H1 (cell line): ENCODE results near the gene CELSR1.

ENCODE experiments used
- ASH2L ChIP-seq: fragments of 200-600, 300-600 bp; sonication (generic); IDR thresholded peaks from one replicate; pipeline ENCODE4 v1.7.1; 2017; ENCODE audit warnings: low read length
- CEBPB ChIP-seq: IDR thresholded peaks from 2 replicates; pipeline ENCODE4 v1.6.1; 2012; ENCODE audit warnings: low read depth, low read length
- EP300 ChIP-seq, 2 experiments: IDR thresholded peaks; 1 replicate in 1 of 2; 2 replicates in 1 of 2; pipeline ENCODE4 v1.6.1; 2011 to 2012; ENCODE audit warnings: low read depth in 2 of 2, low read length in 2 of 2, mild to moderate bottlenecking in 2 of 2, borderline replicate concordance in 1 of 2, inconsistent platforms in 1 of 2, moderate library complexity in 1 of 2
- EZH2 ChIP-seq: fragments of 200-600 bp; sonication (generic); IDR thresholded peaks from 2 replicates; pipeline ENCODE4 v1.7.1; 2012; ENCODE audit warnings: low read depth, mild to moderate bottlenecking, moderate library complexity, low read length, inconsistent platforms; ENCODE audit not compliant: severe bottlenecking
- POLR2A ChIP-seq, 2 experiments: IDR thresholded peaks; 1 replicate in 1 of 2; 2 replicates in 1 of 2; pipeline ENCODE4 v1.6.1; 2011; ENCODE audit warnings: low read depth in 2 of 2, low read length in 2 of 2, mild to moderate bottlenecking in 2 of 2; ENCODE audit errors: control extremely low read depth in 1 of 2
- SIRT6 ChIP-seq: IDR thresholded peaks from one replicate; pipeline ENCODE4 v1.7.1; 2012; ENCODE audit warnings: low read length, inconsistent platforms
- SP2 ChIP-seq: IDR thresholded peaks from 2 replicates; pipeline ENCODE4 v1.6.1; 2012; ENCODE audit warnings: mild to moderate bottlenecking, low read length, inconsistent platforms
- TF ChIP-seq, protein P1 (sequence below): IDR thresholded peaks from 2 replicates; pipeline ENCODE4 v1.6.1; 2012; ENCODE audit warnings: inconsistent platforms
- TF ChIP-seq, protein P2 (sequence below): IDR thresholded peaks from 2 replicates; pipeline ENCODE4 v1.6.1; 2011; ENCODE audit warnings: low read length, improper control_type of control experiment
- TF ChIP-seq, protein P3 (sequence below): IDR thresholded peaks from 2 replicates; pipeline ENCODE4 v1.6.1; 2011; ENCODE audit warnings: low read depth, mild to moderate bottlenecking, low read length; ENCODE audit not compliant: insufficient read depth

DNA sequence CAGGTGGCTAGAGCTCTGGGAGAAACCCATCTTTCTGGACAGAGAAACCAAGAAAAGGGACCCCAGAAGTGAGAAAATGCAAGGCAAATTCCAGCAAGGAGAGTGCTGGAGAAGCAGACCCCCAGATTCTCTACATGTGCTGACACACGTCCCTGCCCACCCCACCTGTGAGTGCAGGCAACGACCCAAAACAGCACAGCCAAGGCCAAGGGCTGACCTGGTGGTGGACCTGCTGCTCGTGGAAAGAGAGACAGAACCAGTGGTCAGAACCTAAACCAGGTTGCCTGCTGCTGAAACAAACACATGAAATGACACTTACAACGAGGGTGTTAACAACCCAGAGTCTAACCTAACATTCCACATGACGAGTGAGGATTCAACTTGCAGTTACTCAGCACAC, 177.3 kb downstream of the CELSR1 start:
- TF ChIP-seq, protein P1, sequence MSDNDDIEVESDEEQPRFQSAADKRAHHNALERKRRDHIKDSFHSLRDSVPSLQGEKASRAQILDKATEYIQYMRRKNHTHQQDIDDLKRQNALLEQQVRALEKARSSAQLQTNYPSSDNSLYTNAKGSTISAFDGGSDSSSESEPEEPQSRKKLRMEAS, result no peak
- TF ChIP-seq EZH2 (no peak), CEBPB (no peak), SP2 (no peak), SIRT6 (no peak), ASH2L (no peak), EP300 (IDR thresholded peaks at IDR 0.05; ENCODE audit: borderline replicate concordance in 1 of 2, low read depth in 2 of 2, low read length in 2 of 2) (no peak), POLR2A (IDR thresholded peaks at IDR 0.05; ENCODE audit: control extremely low read depth in 1 of 2, low read depth in 2 of 2, low read length in 2 of 2) (no peak)
- TF ChIP-seq, protein P2, sequence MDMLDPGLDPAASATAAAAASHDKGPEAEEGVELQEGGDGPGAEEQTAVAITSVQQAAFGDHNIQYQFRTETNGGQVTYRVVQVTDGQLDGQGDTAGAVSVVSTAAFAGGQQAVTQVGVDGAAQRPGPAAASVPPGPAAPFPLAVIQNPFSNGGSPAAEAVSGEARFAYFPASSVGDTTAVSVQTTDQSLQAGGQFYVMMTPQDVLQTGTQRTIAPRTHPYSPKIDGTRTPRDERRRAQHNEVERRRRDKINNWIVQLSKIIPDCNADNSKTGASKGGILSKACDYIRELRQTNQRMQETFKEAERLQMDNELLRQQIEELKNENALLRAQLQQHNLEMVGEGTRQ, result no peak
- TF ChIP-seq, protein P3, sequence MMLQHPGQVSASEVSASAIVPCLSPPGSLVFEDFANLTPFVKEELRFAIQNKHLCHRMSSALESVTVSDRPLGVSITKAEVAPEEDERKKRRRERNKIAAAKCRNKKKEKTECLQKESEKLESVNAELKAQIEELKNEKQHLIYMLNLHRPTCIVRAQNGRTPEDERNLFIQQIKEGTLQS, result no peak
